ENCODE measurements around the gene PDE6B.

PDE6B gene

GRCh38 chr4:623914-624566, 1.3 kb upstream of the PDE6B start:
- H3K4me3 ChIP-seq (ENCODE audit: low read depth, low read length): no peak overlapping the region
- TF ChIP-seq CTCF (IDR thresholded peaks at IDR 0.05; ENCODE audit: low read depth, low read length): no peak

- TF ChIP-seq CTCF (IDR thresholded peaks at IDR 0.05; ENCODE audit: low read depth, low read length): no peak
- H3K4me3 ChIP-seq (ENCODE audit: low read depth, low read length): no peak overlapping the region
These were observed 323 bp downstream of the PDE6B start for GRCh38 chr4:625631-626161.

GRCh38 chr4:626201-627091, 1.1 kb downstream of the PDE6B start:
- no peak overlapping the region for H3K4me3 ChIP-seq (ENCODE audit: low read depth, low read length)
- TF ChIP-seq CTCF (IDR thresholded peaks at IDR 0.05; ENCODE audit: low read depth, low read length): no peak

- TF ChIP-seq CTCF (IDR thresholded peaks at IDR 0.05; ENCODE audit: low read depth, low read length): no peak
- no peak overlapping the region for H3K4me3 ChIP-seq (ENCODE audit: low read depth, low read length)
These were observed 2.2 kb downstream of the PDE6B start for GRCh38 chr4:627347-628125.

- TF ChIP-seq CTCF (IDR thresholded peaks at IDR 0.05; ENCODE audit: low read depth, low read length): no peak
- no peak overlapping the region for H3K4me3 ChIP-seq (ENCODE audit: low read depth, low read length)
These were observed 3.0 kb downstream of the PDE6B start for GRCh38 chr4:628311-628741.

- no peak for TF ChIP-seq CTCF (IDR thresholded peaks at IDR 0.05; ENCODE audit: low read depth, low read length)
- no peak overlapping the region for H3K4me3 ChIP-seq (ENCODE audit: low read depth, low read length)
These were observed 3.7 kb downstream of the PDE6B start for GRCh38 chr4:628821-629635.

All from WI38 (cell line).